SH-SY5Y (cell line): ENCODE data around the gene MED8.

Experiments
- GATA2 ChIP-seq: IDR thresholded peaks from 2 replicates; pipeline ENCODE4 v1.6.1; 2011; ENCODE audit warnings: mild to moderate bottlenecking, low read depth, low read length
- GATA3 ChIP-seq: IDR thresholded peaks from 2 replicates; pipeline ENCODE4 v1.6.1; 2011; ENCODE audit warnings: low read depth, mild to moderate bottlenecking, low read length, moderate library complexity

DNA sequence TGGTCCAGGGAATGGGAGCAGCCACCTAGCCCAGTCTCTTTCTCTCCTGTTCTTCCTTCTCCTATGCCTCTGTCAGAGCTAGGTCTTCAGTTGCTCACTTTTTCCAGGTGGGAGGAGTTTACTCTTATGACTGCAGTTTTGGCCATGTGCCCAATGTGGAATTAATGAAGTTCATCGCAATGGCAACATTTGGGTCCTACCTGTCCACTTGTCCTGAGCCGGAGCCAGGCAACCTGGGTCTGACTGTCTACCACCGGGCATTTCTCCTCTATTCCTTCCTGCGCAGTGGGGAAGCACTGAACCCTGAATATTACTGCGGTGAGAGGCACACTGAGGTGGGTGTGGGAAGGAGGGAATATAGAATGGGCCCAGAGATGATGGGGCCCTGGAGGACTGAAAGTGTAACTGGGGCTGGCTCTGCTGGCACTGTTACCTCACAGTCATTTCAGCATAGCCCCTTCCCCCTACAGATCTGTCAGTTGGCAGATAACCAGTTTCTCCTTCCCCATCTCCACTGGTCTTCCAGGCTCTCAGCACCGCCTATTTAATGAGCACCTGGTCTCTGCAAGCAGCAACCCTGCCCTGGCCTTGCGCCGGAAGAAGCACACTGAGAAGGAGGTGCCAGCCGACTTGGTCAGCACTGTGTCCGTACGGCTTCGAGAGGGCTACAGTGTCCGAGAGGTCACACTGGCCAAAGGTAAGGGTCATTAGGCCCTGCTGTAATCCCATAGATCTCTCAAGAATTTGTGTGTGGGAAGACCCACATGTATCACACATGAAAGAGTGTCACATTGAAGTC lies 30.2 kb upstream of the MED8 start:
- no peak for TF ChIP-seq GATA2
- no peak for TF ChIP-seq GATA3
